B cell (primary cell): ENCODE measurements around the gene FER. TPM values are rescaled to one million over a fixed set of nuclear protein-coding genes. Genes with fewer than 3 reads are reported as not detected.

ENCODE experiments used
- ATAC-seq: fragments of 200-7000 bp; cut with Tn5 transposase; one replicate; pipeline ENCODE4 v1.10.0; 2021; ENCODE audit warnings: low read depth, mild to moderate bottlenecking, moderate number of reproducible peaks, moderate library complexity
- CTCF ChIA-PET: fragments of 350-600 bp; sonication (Branson Sonifier 250); formaldehyde crosslinking; loops from one replicate; lab custom pipeline; 2021; ENCODE audit warnings: antibody characterized with exemption, inconsistent platforms; lab: Charles Lee
- POLR2A ChIA-PET: fragments of 350-600 bp; sonication (Branson Sonifier 250); formaldehyde crosslinking; loops from one replicate; lab custom pipeline; 2021; ENCODE audit warnings: antibody characterized with exemption; lab: Charles Lee
- DNase-seq: peaks from one replicate; pipeline ENCODE4 v3.0.0; 2013
- H2AFZ ChIP-seq: 2 replicates; pipeline ENCODE4 v1.6.1; 2012; ENCODE audit warnings: mild to moderate bottlenecking, low read depth, low read length; ENCODE audit not compliant: insufficient read depth, poor library complexity, severe bottlenecking
- H3K27ac ChIP-seq, 2 donors: 1 replicate in 1 of 2; 2 replicates in 1 of 2; pipeline ENCODE4 v1.5.1; 2012 to 2013; ENCODE audit warnings: low read length in 2 of 2, mild to moderate bottlenecking in 2 of 2, moderate library complexity in 1 of 2
- H3K27me3 ChIP-seq, 4 experiments: fragments of 200-600 bp in 1 of 4; sonication (generic) in 1 of 4; replicated peaks in 1 of 4; 1 replicate in 2 of 4; 2 replicates in 2 of 4; pipeline versions ENCODE4 v1.6.1 to v1.7.0; 2013 to 2016; ENCODE audit warnings: low read length in 3 of 4, mild to moderate bottlenecking in 2 of 4, mixed read lengths in 1 of 4, moderate library complexity in 1 of 4; ENCODE audit not compliant: insufficient read depth in 4 of 4, control insufficient read depth in 3 of 4; ENCODE audit errors: control extremely low read depth in 1 of 4
- H3K36me3 ChIP-seq, 2 experiments: replicated peaks in 1 of 2; 1 replicate in 1 of 2; 2 replicates in 1 of 2; pipeline versions ENCODE4 v1.6.1 to v1.7.1; 2013; ENCODE audit warnings: low read length in 1 of 2; ENCODE audit not compliant: insufficient read depth in 2 of 2, control insufficient read depth in 1 of 2; ENCODE audit errors: control extremely low read depth in 1 of 2, extremely low read depth in 1 of 2
- H3K4me1 ChIP-seq, 2 donors: fragments of 200-600 bp in 1 of 2; sonication (generic) in 1 of 2; 1 replicate in 1 of 2; 2 replicates in 1 of 2; pipeline versions ENCODE4 v1.5.1 to v1.6.1; 2013 to 2017; ENCODE audit warnings: low read length in 2 of 2; ENCODE audit not compliant: control insufficient read depth in 2 of 2, insufficient read depth in 2 of 2
- H3K4me2 ChIP-seq: replicated peaks from 2 replicates; pipeline ENCODE3; 2012; ENCODE audit warnings: mild to moderate bottlenecking, low read depth, low read length; ENCODE audit not compliant: poor library complexity, severe bottlenecking
- H3K4me3 ChIP-seq, 5 experiments: fragments of 200-600 bp in 1 of 5; sonication (generic) in 1 of 5; 1 replicate in 3 of 5; 2 replicates in 2 of 5; pipeline versions ENCODE4 v1.5.1 to v1.7.0; 2011 to 2016; ENCODE audit warnings: low read length in 4 of 5, mild to moderate bottlenecking in 4 of 5, low read depth in 2 of 5, control low read depth in 1 of 5, moderate library complexity in 1 of 5; ENCODE audit not compliant: insufficient read depth in 1 of 5; ENCODE audit errors: control extremely low read depth in 1 of 5, extremely low read depth in 1 of 5
- H3K79me2 ChIP-seq: fragments of 200-600 bp; sonication (generic); one replicate; pipeline ENCODE4 v1.6.0; 2016; ENCODE audit warnings: low read length; ENCODE audit not compliant: control insufficient read depth, insufficient read depth
- H3K9ac ChIP-seq: fragments of 200-600 bp; sonication (generic); 2 replicates; pipeline ENCODE4 v1.6.1; 2017; ENCODE audit warnings: mild to moderate bottlenecking, low read length, moderate library complexity
- H3K9me3 ChIP-seq, 3 donors: one replicate each; pipeline versions ENCODE4 v1.6.1 to v1.7.1; 2013; ENCODE audit warnings: low read length in 2 of 3; ENCODE audit not compliant: control insufficient read depth in 2 of 3, insufficient read depth in 1 of 3; ENCODE audit errors: control extremely low read depth in 1 of 3
- H4K20me1 ChIP-seq: 2 replicates; pipeline ENCODE4 v1.6.0; 2012; ENCODE audit warnings: mild to moderate bottlenecking, low read length; ENCODE audit not compliant: insufficient read depth, control insufficient read depth, poor library complexity, severe bottlenecking
- H3K27ac Mint-ChIP-seq: one replicate; pipeline ENCODE4 v1.8.0; 2021; ENCODE audit warnings: mixed read lengths
- H3K27me3 Mint-ChIP-seq: one replicate; pipeline ENCODE4 v1.8.0; 2021; ENCODE audit warnings: mixed read lengths
- H3K4me1 Mint-ChIP-seq: one replicate; pipeline ENCODE4 v1.8.0; 2021; ENCODE audit warnings: mixed read lengths
- H3K4me3 Mint-ChIP-seq: one replicate; pipeline ENCODE4 v1.8.0; 2021; ENCODE audit warnings: mixed read lengths
- H3K9me3 Mint-ChIP-seq: one replicate; pipeline ENCODE4 v1.8.0; 2022; ENCODE audit warnings: mixed read lengths; ENCODE audit not compliant: insufficient read depth
- CTCF ChIP-seq: fragments of 200-600 bp; IDR thresholded peaks from one replicate; pipeline ENCODE4 v1.8.0; 2022; ENCODE audit warnings: antibody characterized with exemption, mild to moderate bottlenecking
- EZH2 ChIP-seq: IDR thresholded peaks from 2 replicates; pipeline ENCODE4 v1.6.1; 2012; ENCODE audit warnings: borderline replicate concordance, low read depth, mild to moderate bottlenecking, moderate library complexity, low read length; ENCODE audit not compliant: insufficient read depth, poor library complexity, severe bottlenecking
- WGBS: methylation state at CpG from one replicate; pipeline ENCODE4 v1.1.5; 2013; ENCODE audit warnings: missing lambda C conversion rate; ENCODE audit not compliant: insufficient coverage; 5-methylcytosine and 5-hydroxymethylcytosine counted together
- intact Hi-C: fragments of 100-400 bp; cut with micrococcal nuclease; formaldehyde crosslinking; loops from one replicate; pipeline ENCODE4 v1.10.0; 2022
- polyA plus RNA-seq: library from polyadenylated mRNA; depleted of rRNA; stranded (reverse); fragments of >200 nt; gene quantifications from 2 replicates; pipeline ENCODE4 v1.2.3, GENCODE V29; 2012
- total RNA-seq, 2 donors: library from RNA; stranded (reverse); fragments of 120-200 nt in 1 of 2; gene quantifications; 1 replicate in 1 of 2; 2 replicates in 1 of 2; pipeline versions ENCODE4 v1.2.3 to v1.2.4, GENCODE V29; 2013 to 2022

Gene FER
- total and polyA plus RNA-seq, 2 donors (not counting 1 experiment from before 2014, with no cell fraction given), result 1.3 to 41.3 TPM

GRCh38 chr5:108703313-108703712 lies 44.4 kb upstream of the FER start:
- intact Hi-C loops, result no loop called here
- no peak for TF ChIP-seq EZH2
- TF ChIP-seq CTCF, result no peak
- H4K20me1 ChIP-seq, result no peaks in the 10 kb centered on the region
- H3K27ac ChIP-seq, result no peak overlapping the region
- peaks cover 2% of the 10 kb centered on the region for H3K27me3 Mint-ChIP-seq
- H2AFZ ChIP-seq, result no peak overlapping the region
- H3K4me1 ChIP-seq, result no peaks in the 10 kb centered on the region
- H3K4me3 ChIP-seq, result no peak overlapping the region
- H3K4me2 ChIP-seq, result no peak overlapping the region
- no peaks in the 10 kb centered on the region for H3K79me2 ChIP-seq
- ChIA-PET POLR2A (no interaction called here), CTCF (no interaction called here)
- no peaks in the 10 kb centered on the region for H3K36me3 ChIP-seq
- WGBS, result no CpG with 5 or more reads among the region's 5 CpGs
- no peak overlapping the region for H3K9ac ChIP-seq
- H3K4me1 Mint-ChIP-seq, result peaks cover 6% of the 10 kb centered on the region
- no peak overlapping the region for H3K27ac Mint-ChIP-seq
- H3K9me3 ChIP-seq, result no peaks in the 10 kb centered on the region
- DNase-seq (no peak), ATAC-seq (no peak)
- H3K27me3 ChIP-seq, result no peaks in the 10 kb centered on the region
- no peak overlapping the region for H3K4me3 Mint-ChIP-seq
- no peaks in the 10 kb centered on the region for H3K9me3 Mint-ChIP-seq

- no peaks in the 10 kb centered on the region for H3K79me2 ChIP-seq
- intact Hi-C loops, result no loop called here
- DNase-seq, result no peak
- H3K9me3 ChIP-seq, result no peaks in the 10 kb centered on the region
- no peaks in the 10 kb centered on the region for H3K4me1 Mint-ChIP-seq
- no peak overlapping the region for H3K4me2 ChIP-seq
- H3K36me3 ChIP-seq, result no peaks in the 10 kb centered on the region
- H3K27ac Mint-ChIP-seq, result no peak overlapping the region
- no peak overlapping the region for H3K4me3 ChIP-seq
- no peaks in the 10 kb centered on the region for H3K4me1 ChIP-seq
- no peak overlapping the region for H2AFZ ChIP-seq
- no peaks in the 10 kb centered on the region for H3K9me3 Mint-ChIP-seq
- no peaks in the 10 kb centered on the region for H4K20me1 ChIP-seq
- TF ChIP-seq EZH2 (no peak), CTCF (no peak)
- no peak overlapping the region for H3K4me3 Mint-ChIP-seq
- no peaks in the 10 kb centered on the region for H3K27me3 Mint-ChIP-seq
- CTCF ChIA-PET, result no interaction called here
- no peaks in the 10 kb centered on the region for H3K27me3 ChIP-seq
- no peak overlapping the region for H3K27ac ChIP-seq
- ATAC-seq, result no peak
- WGBS, result 100% methylated on average over 2 of the region's 8 CpGs
- H3K9ac ChIP-seq, result no peak overlapping the region
- POLR2A ChIA-PET, result no interaction called here
These were observed 40.6 kb upstream of the FER start for GRCh38 chr5:108707141-108707540.
